H1 (cell line): ENCODE results near the gene CTCF. TPM values are rescaled to one million over a fixed set of nuclear protein-coding genes. Genes with fewer than 3 reads are reported as not detected.

ENCODE experiments used
- CTCF ChIA-PET: fragments of 300-600 bp; sonication (Branson Sonifier 250); formaldehyde crosslinking; loops from one replicate; lab custom pipeline; 2021; ENCODE audit not compliant: partially characterized antibody; lab: Charles Lee
- POLR2A ChIA-PET: fragments of 300-600 bp; sonication (Branson Sonifier 250); formaldehyde crosslinking; loops from one replicate; lab custom pipeline; 2021; ENCODE audit warnings: inconsistent platforms; ENCODE audit not compliant: partially characterized antibody; lab: Charles Lee
- DNase-seq, 2 experiments: peaks; one replicate each; pipeline versions ENCODE4 v3.0.0 to v3.0.0-alpha.2; 2010 to 2022; ENCODE audit warnings: low spot score in 2 of 2, low read depth in 1 of 2, mixed read lengths in 1 of 2
- FAIRE-seq: peaks from 2 replicates; lab custom pipeline; 2011; peaks lifted over from hg19 to GRCh38; lab: Jason Lieb, UNC
- H2AFZ ChIP-seq: 2 replicates; pipeline ENCODE4 v1.8.1; 2012; ENCODE audit warnings: low read length, inconsistent platforms
- H2AK5ac ChIP-seq: 2 replicates; pipeline ENCODE4 v1.6.1; 2013; ENCODE audit warnings: low read depth, low read length
- H2BK120ac ChIP-seq: replicated peaks from 2 replicates; pipeline ENCODE3; 2013; ENCODE audit warnings: low read depth, low read length, inconsistent platforms
- H2BK12ac ChIP-seq: 2 replicates; pipeline ENCODE4 v1.6.1; 2013; ENCODE audit warnings: low read depth, low read length
- H2BK15ac ChIP-seq: 2 replicates; pipeline ENCODE4 v1.6.1; 2013; ENCODE audit warnings: low read length
- H2BK20ac ChIP-seq: 2 replicates; pipeline ENCODE4 v1.6.1; 2013; ENCODE audit warnings: low read length
- H2BK5ac ChIP-seq: 2 replicates; pipeline ENCODE4 v1.6.1; 2013; ENCODE audit warnings: low read depth, low read length
- H3K14ac ChIP-seq: 2 replicates; pipeline ENCODE4 v1.6.1; 2013; ENCODE audit warnings: inconsistent platforms; ENCODE audit not compliant: insufficient read length
- H3K18ac ChIP-seq: 2 replicates; pipeline ENCODE4 v1.6.1; 2013; ENCODE audit warnings: low read length; ENCODE audit errors: extremely low read depth
- H3K23ac ChIP-seq: 2 replicates; pipeline ENCODE4 v1.6.1; 2013; ENCODE audit warnings: inconsistent platforms; ENCODE audit not compliant: insufficient read length
- H3K23me2 ChIP-seq: 2 replicates; pipeline ENCODE4 v1.6.1; 2013; ENCODE audit warnings: low read depth, low read length
- H3K27ac ChIP-seq: 2 replicates; pipeline ENCODE4 v1.6.1; 2011; ENCODE audit warnings: low read depth, low read length, inconsistent platforms
- H3K27me3 ChIP-seq, 4 experiments: replicated peaks in 1 of 4; 1 replicate in 1 of 4; 2 replicates in 3 of 4; pipeline versions ENCODE4 v1.6.1 to v1.8.1; 2011 to 2013; ENCODE audit warnings: low read length in 3 of 4, mild to moderate bottlenecking in 3 of 4, inconsistent platforms in 2 of 4, mixed read lengths in 2 of 4, moderate library complexity in 1 of 4; ENCODE audit not compliant: control insufficient read depth in 3 of 4, insufficient read depth in 3 of 4; ENCODE audit errors: extremely low read depth in 1 of 4
- H3K36me3 ChIP-seq, 4 experiments: 2 replicates each; pipeline versions ENCODE4 v1.6.1 to v1.8.1; 2011 to 2013; ENCODE audit warnings: mild to moderate bottlenecking in 4 of 4, low read length in 3 of 4, moderate library complexity in 2 of 4, control low read depth in 1 of 4, inconsistent platforms in 1 of 4; ENCODE audit not compliant: insufficient read depth in 4 of 4, control insufficient read depth in 2 of 4
- H3K4ac ChIP-seq: replicated peaks from 2 replicates; pipeline ENCODE3; 2013; ENCODE audit warnings: low read length, low read depth, mixed read lengths, inconsistent platforms; ENCODE audit not compliant: insufficient read length
- H3K4me1 ChIP-seq, 4 experiments: replicated peaks in 1 of 4; 1 replicate in 1 of 4; 2 replicates in 3 of 4; pipeline versions ENCODE4 v1.6.1 to v1.8.1; 2011 to 2013; ENCODE audit warnings: low read length in 3 of 4, inconsistent platforms in 2 of 4, mixed read lengths in 1 of 4; ENCODE audit not compliant: insufficient read depth in 4 of 4, control insufficient read depth in 3 of 4
- H3K4me2 ChIP-seq, 2 experiments: 2 replicates each; pipeline versions ENCODE4 v1.6.1 to v1.8.1; 2011 to 2013; ENCODE audit warnings: low read depth in 2 of 2, low read length in 2 of 2, control low read depth in 1 of 2, inconsistent platforms in 1 of 2, mild to moderate bottlenecking in 1 of 2; ENCODE audit not compliant: insufficient read depth in 1 of 2
- H3K4me3 ChIP-seq, 4 experiments: fragments of 200-600, 300-600 bp in 1 of 4; sonication (generic), shearing (Covaris generic), sonication (Bioruptor Twin) in 1 of 4; 2 replicates each; pipeline versions ENCODE4 v1.5.1 to v1.8.1; 2011 to 2016; ENCODE audit warnings: low read length in 4 of 4, low read depth in 3 of 4, control low read depth in 2 of 4, inconsistent platforms in 2 of 4, mild to moderate bottlenecking in 2 of 4, mixed read lengths in 1 of 4, moderate library complexity in 1 of 4; ENCODE audit not compliant: insufficient read depth in 2 of 4; ENCODE audit errors: extremely low read depth in 1 of 4
- H3K56ac ChIP-seq: replicated peaks from 2 replicates; pipeline ENCODE3; 2013; ENCODE audit warnings: low read depth, mild to moderate bottlenecking, mixed read lengths, low read length, inconsistent platforms; ENCODE audit not compliant: insufficient read length
- H3K79me1 ChIP-seq: 2 replicates; pipeline ENCODE4 v1.6.1; 2013; ENCODE audit warnings: low read depth, low read length, control low read depth
- H3K79me2 ChIP-seq, 2 experiments: 2 replicates each; pipeline versions ENCODE4 v1.6.1 to v1.8.1; 2012 to 2013; ENCODE audit warnings: low read length in 2 of 2, mild to moderate bottlenecking in 2 of 2, inconsistent platforms in 1 of 2; ENCODE audit not compliant: insufficient read depth in 2 of 2, control insufficient read depth in 1 of 2
- H3K9ac ChIP-seq, 4 experiments: replicated peaks in 1 of 4; 1 replicate in 1 of 4; 2 replicates in 3 of 4; pipeline versions ENCODE4 v1.6.1 to v1.8.1; 2011 to 2013; ENCODE audit warnings: low read depth in 3 of 4, low read length in 3 of 4, control low read depth in 2 of 4, mild to moderate bottlenecking in 2 of 4, moderate library complexity in 2 of 4, inconsistent platforms in 1 of 4; ENCODE audit errors: extremely low read depth in 1 of 4
- H3K9me3 ChIP-seq, 2 experiments: 2 replicates each; pipeline versions ENCODE4 v1.6.1 to v1.8.1; 2012 to 2013; ENCODE audit warnings: mild to moderate bottlenecking in 2 of 2, moderate library complexity in 2 of 2, control low read depth in 1 of 2, inconsistent platforms in 1 of 2, low read depth in 1 of 2, low read length in 1 of 2, mixed read lengths in 1 of 2; ENCODE audit not compliant: insufficient read depth in 2 of 2
- H4K20me1 ChIP-seq, 2 experiments: replicated peaks in 1 of 2; 2 replicates each; pipeline versions ENCODE3 to v1.8.1; 2011 to 2013; ENCODE audit warnings: inconsistent platforms in 2 of 2, low read length in 2 of 2, mild to moderate bottlenecking in 1 of 2; ENCODE audit not compliant: insufficient read depth in 2 of 2, control insufficient read depth in 1 of 2
- H4K5ac ChIP-seq: 2 replicates; pipeline ENCODE4 v1.6.1; 2013; ENCODE audit warnings: low read length, low read depth, mixed read lengths, inconsistent platforms; ENCODE audit not compliant: insufficient read length
- H4K8ac ChIP-seq: 2 replicates; pipeline ENCODE4 v1.8.0; 2013; ENCODE audit warnings: mild to moderate bottlenecking, moderate library complexity, low read length, inconsistent platforms; ENCODE audit not compliant: insufficient read depth; ENCODE audit errors: extremely low read depth
- H4K91ac ChIP-seq: replicated peaks from 2 replicates; pipeline ENCODE3; 2013; ENCODE audit warnings: low read length, mixed read lengths, inconsistent platforms; ENCODE audit not compliant: insufficient read length
- GTF2F1 ChIP-seq: IDR thresholded peaks from 2 replicates; pipeline ENCODE4 v1.6.1; 2012; ENCODE audit warnings: low read depth, low read length, improper control_type of control experiment, borderline replicate concordance
- KDM5A ChIP-seq: fragments of 200-600 bp; IDR thresholded peaks from 2 replicates; pipeline ENCODE4 v1.7.1; 2012; ENCODE audit warnings: mild to moderate bottlenecking, low read length, inconsistent platforms, mixed read lengths
- MAFK ChIP-seq: IDR thresholded peaks from 2 replicates; pipeline ENCODE4 v1.6.1; 2012; ENCODE audit warnings: low read depth, mild to moderate bottlenecking, improper control_type of control experiment, low read length
- WGBS, 2 experiments: shearing (Covaris generic) in 1 of 2; methylation state at CpG; one replicate each; pipeline versions ENCODE4 v1.1.6 to v1.1.7; 2013 to 2015; ENCODE audit warnings: low lambda C conversion rate in 2 of 2, mixed read lengths in 2 of 2, inconsistent platforms in 1 of 2, low coverage in 1 of 2, missing lambda C conversion rate in 1 of 2; ENCODE audit not compliant: insufficient replicate concordance in 2 of 2, insufficient coverage in 1 of 2, insufficient read length in 1 of 2; ENCODE audit errors: extremely low coverage in 1 of 2, missing lambda C conversion rate in 1 of 2; 5-methylcytosine and 5-hydroxymethylcytosine counted together
- polyA plus RNA-seq, 7 experiments: library from polyadenylated mRNA; depleted of rRNA in 3 of 7; stranded (reverse) in 5 of 7; unstranded in 2 of 7; fragments of >200 nt in 5 of 7; fragments of 200-250 nt in 2 of 7; gene quantifications; 1 replicate in 5 of 7; 2 replicates in 1 of 7; 4 replicates in 1 of 7; pipeline versions ENCODE4 v1.2.1 to v1.2.3, GENCODE V29; 2011 to 2013; ENCODE audit warnings: missing spikeins in 2 of 7, mixed read lengths in 2 of 7
- total RNA-seq: library from RNA; stranded (reverse); fragmentation: NEBNext Ultra II Directional; extraction: Animal tissue kit (Norgen Biotek cat#: 25700); gene quantifications from 2 replicates; pipeline ENCODE4 v1.2.1, GENCODE V29; 2021
- TF ChIP-seq, protein P1 (sequence below), 3 experiments: IDR thresholded peaks; 1 replicate in 2 of 3; 2 replicates in 1 of 3; pipeline versions ENCODE4 v1.5.1 to v1.6.1; 2011; ENCODE audit warnings: low read length in 3 of 3, mild to moderate bottlenecking in 3 of 3, inconsistent platforms in 2 of 3, low read depth in 1 of 3, moderate library complexity in 1 of 3; ENCODE audit not compliant: insufficient read depth in 1 of 3; ENCODE audit errors: control extremely low read depth in 1 of 3

Gene CTCF
- total and polyA plus RNA-seq, 2 of the 8 experiments (the other 6 are each of a cell fraction or from before 2014, with no cell fraction given): 32.4 to 66.0 TPM

DNA sequence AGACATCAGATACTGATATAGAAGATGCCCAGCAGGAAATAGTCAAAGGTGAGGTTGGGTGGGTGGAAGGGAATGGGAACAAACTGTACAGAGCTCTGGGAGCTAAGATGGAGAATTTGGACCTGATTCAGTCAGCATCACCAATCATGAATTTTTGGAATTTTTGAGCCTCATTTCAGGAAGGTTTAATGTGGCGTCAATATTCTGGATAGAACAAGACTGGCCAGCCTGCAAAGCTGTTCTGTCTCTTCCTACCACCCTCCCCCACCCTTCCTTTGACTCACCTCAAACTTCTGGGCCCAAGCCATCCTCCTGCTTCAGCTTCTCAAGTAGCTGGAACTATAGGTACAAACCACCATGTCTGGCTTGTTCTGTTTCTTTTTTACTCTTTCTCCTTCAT is 32.6 kb downstream of the CTCF start:
- Histone ChIP-seq H4K8ac (no peak overlapping the region), H2AK5ac (no peak overlapping the region), H3K27ac (no peak overlapping the region; the same call in 1 of the 2 replicates), H4K5ac (peak overlapping the region; percentile 63), H3K14ac (no peak overlapping the region), H3K4me3 (peak overlapping the region in 1 of 4 experiments; percentile 48; a peak in 1 of 8 replicates), H2BK15ac (no peak overlapping the region), H3K79me2 (peaks cover 3 to 65% of the 10 kb centered on the region in 2 experiments; a peak in 3 of 4 replicates), H2BK20ac (no peak overlapping the region), H4K20me1 (no peaks in the 10 kb centered on the region), H3K36me3 (peaks cover 0 to 3% (median 0%) of the 10 kb centered on the region in 4 experiments; a peak in 1 of 8 replicates), H2BK12ac (0 out of 2 replicates have a peak overlapping the region, but pooled peaks have one; percentile 3), H3K27me3 (no peaks in the 10 kb centered on the region), H3K23ac (no peak overlapping the region), H3K9ac (no peak overlapping the region), H2AFZ (no peak overlapping the region), H3K56ac (no peak overlapping the region), H3K4ac (peak overlapping the region; percentile 23), H3K23me2 (no peaks in the 10 kb centered on the region), H3K79me1 (peaks cover 2% of the 10 kb centered on the region; the same call in 1 of the 2 replicates), H4K91ac (peak overlapping the region; percentile 63), H2BK5ac (peak overlapping the region; percentile 5; the same call in 1 of the 2 replicates), H3K18ac (peak overlapping the region; percentile 62), H3K4me2 (peak overlapping the region; percentile 58 to 65), H2BK120ac (peak overlapping the region; percentile 90), H3K9me3 (no peaks in the 10 kb centered on the region), H3K4me1 (peaks cover 0 to 30% (median 12%) of the 10 kb centered on the region in 4 experiments; a peak in 6 of 7 replicates)
- no peak for TF ChIP-seq MAFK
- no peak for TF ChIP-seq GTF2F1
- no peak for TF ChIP-seq KDM5A
- TF ChIP-seq, protein P1, sequence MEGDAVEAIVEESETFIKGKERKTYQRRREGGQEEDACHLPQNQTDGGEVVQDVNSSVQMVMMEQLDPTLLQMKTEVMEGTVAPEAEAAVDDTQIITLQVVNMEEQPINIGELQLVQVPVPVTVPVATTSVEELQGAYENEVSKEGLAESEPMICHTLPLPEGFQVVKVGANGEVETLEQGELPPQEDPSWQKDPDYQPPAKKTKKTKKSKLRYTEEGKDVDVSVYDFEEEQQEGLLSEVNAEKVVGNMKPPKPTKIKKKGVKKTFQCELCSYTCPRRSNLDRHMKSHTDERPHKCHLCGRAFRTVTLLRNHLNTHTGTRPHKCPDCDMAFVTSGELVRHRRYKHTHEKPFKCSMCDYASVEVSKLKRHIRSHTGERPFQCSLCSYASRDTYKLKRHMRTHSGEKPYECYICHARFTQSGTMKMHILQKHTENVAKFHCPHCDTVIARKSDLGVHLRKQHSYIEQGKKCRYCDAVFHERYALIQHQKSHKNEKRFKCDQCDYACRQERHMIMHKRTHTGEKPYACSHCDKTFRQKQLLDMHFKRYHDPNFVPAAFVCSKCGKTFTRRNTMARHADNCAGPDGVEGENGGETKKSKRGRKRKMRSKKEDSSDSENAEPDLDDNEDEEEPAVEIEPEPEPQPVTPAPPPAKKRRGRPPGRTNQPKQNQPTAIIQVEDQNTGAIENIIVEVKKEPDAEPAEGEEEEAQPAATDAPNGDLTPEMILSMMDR (IDR thresholded peaks at IDR 0.05; ENCODE audit: control extremely low read depth in 1 of 3, insufficient read depth in 1 of 3, low read depth in 1 of 3, low read length in 3 of 3): no peak
- DNase-seq: no peak
- 88% methylated on average over 1 of the region's 1 CpG; no CpG with 5 or more reads in 1 of the 2 experiments for WGBS, 2 experiments
- ChIA-PET CTCF (interaction anchor here (0.6 to 3.5 kb wide), 6 partner anchors 18 to 492 kb away, joined by 3 to 20 read pairs (median 4); no protein-coding TSS in a partner anchor), POLR2A (interaction anchor here (0.9 to 8.1 kb wide), 3 partner anchors 9 to 48 kb away, joined by 3 to 43 read pairs (median 3); partner anchors contain the start of gene CTCF)
- FAIRE-seq: no peak
